ENCODE results near the gene MPV17L. TPM values are rescaled to one million over a fixed set of nuclear protein-coding genes. Genes with fewer than 3 reads are reported as not detected.
"Not testable (repeated sequence)": the region's sequence is repeated elsewhere in the genome, so short reads cannot be mapped to it uniquely, and the experiment has no call there.

The MPV17L gene
- total RNA-seq, 1 donor from 2014 or later: 5.9 TPM

DNA sequence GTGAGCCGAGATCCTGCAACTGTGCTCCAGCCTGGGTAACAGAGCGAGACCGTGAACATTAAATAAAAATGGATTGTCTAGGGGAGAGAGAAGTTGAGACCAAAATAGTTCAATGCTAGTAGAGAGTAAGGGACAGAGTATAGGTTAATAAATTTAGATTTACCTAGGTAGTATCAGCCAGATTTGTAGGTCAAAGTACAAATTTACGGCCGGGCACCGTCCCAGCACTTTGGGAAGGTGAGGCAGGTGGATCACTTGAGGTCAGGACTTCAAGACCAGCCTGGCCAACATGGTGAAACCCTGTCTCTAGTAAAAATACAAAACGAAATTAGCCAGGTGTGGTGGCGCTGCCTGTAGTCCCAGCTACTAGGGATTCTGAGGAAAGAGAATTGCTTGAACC is 26.7 kb downstream of the MPV17L start:
- Mint-ChIP-seq H3K27ac (ENCODE audit: unreplicated experiment) (no peak overlapping the region), H3K9me3 (no peaks in the 10 kb centered on the region), H3K27me3 (ENCODE audit: low read depth) (no peaks in the 10 kb centered on the region), H3K4me1 (no peaks in the 10 kb centered on the region), H3K36me3 (ENCODE audit: low read depth) (no peaks in the 10 kb centered on the region), H3K4me3 (no peak overlapping the region)
- no peak for DNase-seq (ENCODE audit: low read depth, low spot score)
- no peak for TF ChIP-seq CTCF (conservative IDR thresholded peaks at IDR 0.05)

DNA sequence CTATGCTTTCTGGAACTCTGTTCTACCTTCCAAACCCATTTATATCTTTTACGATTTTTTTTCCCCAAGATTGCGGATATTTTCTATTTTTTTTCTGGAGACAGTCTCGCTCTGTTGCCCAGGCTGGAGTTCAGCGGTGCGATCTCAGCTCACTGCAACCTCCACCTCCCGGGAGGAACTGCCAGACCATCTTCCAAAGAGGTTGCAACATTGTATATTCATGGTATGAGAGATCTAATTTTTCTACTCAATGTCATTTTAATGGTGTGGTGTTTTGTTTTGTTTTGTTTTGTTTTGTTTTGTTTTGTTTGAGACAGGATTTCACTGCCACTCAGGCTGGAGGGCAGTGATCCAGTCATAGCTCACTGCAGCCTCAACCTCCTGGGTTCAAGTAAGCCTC is 30.3 kb downstream of the MPV17L start:
- H3K27ac Mint-ChIP-seq (ENCODE audit: unreplicated experiment): no peak overlapping the region
- H3K36me3 Mint-ChIP-seq (ENCODE audit: low read depth): no peaks in the 10 kb centered on the region
- H3K27me3 Mint-ChIP-seq (ENCODE audit: low read depth): no peaks in the 10 kb centered on the region
- TF ChIP-seq CTCF (conservative IDR thresholded peaks at IDR 0.05): no peak
- H3K9me3 Mint-ChIP-seq: no peaks in the 10 kb centered on the region
- DNase-seq (ENCODE audit: low read depth, low spot score): no peak
- H3K4me3 Mint-ChIP-seq: no peak overlapping the region
- no peaks in the 10 kb centered on the region for H3K4me1 Mint-ChIP-seq

DNA sequence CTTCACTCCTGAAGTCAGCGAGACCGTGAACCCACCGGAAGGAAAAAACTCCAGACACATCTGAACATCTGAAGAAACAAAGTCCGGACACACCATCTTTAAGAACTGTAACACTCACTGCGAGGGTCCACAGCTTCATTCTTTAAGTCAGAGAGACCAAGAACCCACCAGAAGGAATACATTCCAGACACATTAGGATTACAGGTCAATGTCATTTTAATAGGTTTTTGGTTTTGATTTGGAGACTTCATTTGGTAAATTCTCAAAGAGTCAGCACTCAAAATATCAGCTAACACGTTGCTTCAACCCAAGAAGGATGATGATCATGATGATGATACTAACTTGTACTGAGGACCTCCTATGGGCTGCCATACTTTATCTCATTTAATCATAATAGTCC is 31.2 kb downstream of the MPV17L start:
- no peak for DNase-seq (ENCODE audit: low read depth, low spot score)
- Mint-ChIP-seq H3K36me3 (ENCODE audit: low read depth) (no peaks in the 10 kb centered on the region), H3K4me3 (no peak overlapping the region), H3K4me1 (no peaks in the 10 kb centered on the region), H3K27me3 (ENCODE audit: low read depth) (no peaks in the 10 kb centered on the region), H3K27ac (ENCODE audit: unreplicated experiment) (no peak overlapping the region), H3K9me3 (no peaks in the 10 kb centered on the region)
- no peak for TF ChIP-seq CTCF (conservative IDR thresholded peaks at IDR 0.05)

GRCh38 chr16:15427648-15428239 is 32.2 kb downstream of the MPV17L start:
- peak; percentile 64 for TF ChIP-seq CTCF (conservative IDR thresholded peaks at IDR 0.05)
- no peak overlapping the region for H3K4me3 Mint-ChIP-seq
- no peaks in the 10 kb centered on the region for H3K36me3 Mint-ChIP-seq (ENCODE audit: low read depth)
- H3K9me3 Mint-ChIP-seq: no peaks in the 10 kb centered on the region
- no peak overlapping the region for H3K27ac Mint-ChIP-seq (ENCODE audit: unreplicated experiment)
- H3K4me1 Mint-ChIP-seq: no peaks in the 10 kb centered on the region
- peak; percentile 7 for DNase-seq (ENCODE audit: low read depth, low spot score)
- H3K27me3 Mint-ChIP-seq (ENCODE audit: low read depth): no peaks in the 10 kb centered on the region

GRCh38 chr16:15430884-15431283 is 35.3 kb downstream of the MPV17L start:
- H3K27ac Mint-ChIP-seq (ENCODE audit: unreplicated experiment); H3K4me1 Mint-ChIP-seq: not testable (repeated sequence)

GRCh38 chr16:15434079-15434424 is 38.5 kb downstream of the MPV17L start:
- TF ChIP-seq CTCF (conservative IDR thresholded peaks at IDR 0.05): no peak
- no peak for DNase-seq (ENCODE audit: low read depth, low spot score)
- no peaks in the 10 kb centered on the region for H3K9me3 Mint-ChIP-seq
- peaks cover 7% of the 10 kb centered on the region for H3K27me3 Mint-ChIP-seq (ENCODE audit: low read depth)
- peak overlapping the region; percentile 86 for H3K4me3 Mint-ChIP-seq
- H3K36me3 Mint-ChIP-seq (ENCODE audit: low read depth): no peaks in the 10 kb centered on the region
- H3K27ac Mint-ChIP-seq (ENCODE audit: unreplicated experiment): no peak overlapping the region
- peaks cover 14% of the 10 kb centered on the region for H3K4me1 Mint-ChIP-seq

More at GRCh38 chr16:15430884-15431283, 35.3 kb downstream of the MPV17L start:
- H3K27me3 Mint-ChIP-seq (ENCODE audit: low read depth); H3K36me3 Mint-ChIP-seq (ENCODE audit: low read depth); H3K4me3 Mint-ChIP-seq; H3K9me3 Mint-ChIP-seq; DNase-seq (ENCODE audit: low read depth, low spot score): not testable (repeated sequence)

Measured in neural crest cell (in vitro differentiated cells).